COLO829 (cell line): ENCODE data around the gene NCBP1.

ENCODE experiments used
- DNase-seq: peaks from one replicate; pipeline ENCODE4 v3.0.0; 2012; ENCODE audit warnings: low spot score

The NCBP1 gene

GRCh38 chr9:97627624-97628023 is 6.0 kb upstream of the NCBP1 start:
- DNase-seq: no peak

DNA sequence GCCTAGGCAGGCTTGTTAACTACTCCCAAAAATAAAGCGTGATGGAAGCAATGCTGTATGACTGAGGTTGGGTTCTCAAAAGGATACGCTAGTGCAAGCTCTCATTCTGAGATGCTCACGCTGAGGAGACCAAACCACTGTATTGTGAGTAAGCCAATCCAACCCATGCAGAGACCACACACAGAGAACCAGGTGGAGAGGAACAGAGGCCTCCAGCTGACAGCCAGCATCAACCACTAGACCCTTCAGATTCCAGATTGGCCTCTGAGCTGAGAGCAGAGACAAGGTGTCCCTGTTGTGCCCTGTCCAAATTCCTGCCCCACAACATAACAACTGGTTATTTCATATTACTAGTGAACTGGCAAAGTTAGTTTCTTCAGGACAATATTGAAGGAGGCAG is 5.0 kb upstream of the NCBP1 start:
- DNase-seq: no peak

- DNase-seq: peak; percentile 65
These were observed 4.5 kb upstream of the NCBP1 start for GRCh38 chr9:97629156-97629555.

DNA sequence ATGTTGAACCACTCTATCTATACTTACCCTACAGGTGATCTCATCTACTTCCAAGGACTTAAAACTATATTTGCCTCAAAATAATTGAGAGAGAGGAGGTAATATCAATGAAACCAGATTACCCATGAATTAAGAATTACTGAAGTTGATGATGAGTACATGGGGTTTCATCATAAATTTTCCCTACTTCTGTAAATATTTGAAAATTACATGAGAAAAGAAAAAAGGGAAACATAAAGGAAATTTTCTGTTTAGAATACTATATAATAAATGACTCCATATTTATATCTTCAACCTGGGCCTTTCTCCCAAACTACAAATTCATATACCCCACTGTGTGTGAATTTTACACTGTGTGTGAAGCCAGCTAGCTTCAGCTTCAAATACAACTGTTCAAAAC is 3.0 kb upstream of the NCBP1 start:
- DNase-seq: no peak

DNA sequence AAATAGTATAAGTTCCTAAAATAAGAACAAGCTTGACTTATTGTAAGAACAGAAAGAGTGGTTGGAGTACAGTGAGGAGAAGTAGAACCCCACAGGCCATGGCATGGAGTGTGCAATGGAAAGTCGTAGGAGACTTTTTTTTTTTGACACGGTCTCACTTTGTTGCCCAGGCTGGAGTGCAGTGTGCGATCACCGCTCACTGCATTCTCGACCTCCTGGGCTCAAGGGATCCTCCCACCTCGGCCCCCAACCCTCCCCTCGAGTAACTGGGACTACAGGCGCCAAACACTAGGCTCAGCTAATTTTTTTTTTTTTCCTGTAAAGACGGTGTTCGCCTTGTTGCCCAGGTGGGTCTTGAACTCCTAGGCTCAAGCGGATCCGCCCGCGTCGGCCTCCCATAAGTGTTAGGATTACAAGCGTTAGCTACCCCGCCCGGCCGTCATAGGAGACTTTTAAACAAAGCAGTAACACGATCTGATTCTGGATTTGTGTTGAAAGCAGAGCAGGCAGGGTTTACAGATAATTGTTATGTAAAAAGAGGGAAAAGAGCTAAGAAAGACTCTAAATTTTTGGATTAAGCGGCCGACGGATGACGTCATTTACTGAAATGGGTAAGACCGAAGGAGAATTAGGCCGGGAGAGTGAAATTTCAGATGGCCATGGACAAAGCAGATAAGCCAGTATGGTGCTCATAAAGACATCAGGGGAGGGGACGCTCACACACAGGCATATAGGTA is 1.2 kb upstream of the NCBP1 start:
- DNase-seq: peak; percentile 64

- DNase-seq: no peak
These were observed 354 bp downstream of the NCBP1 start for GRCh38 chr9:97633859-97634490.

- DNase-seq: no peak
These were observed 1.4 kb downstream of the NCBP1 start for GRCh38 chr9:97635026-97635425.

DNA sequence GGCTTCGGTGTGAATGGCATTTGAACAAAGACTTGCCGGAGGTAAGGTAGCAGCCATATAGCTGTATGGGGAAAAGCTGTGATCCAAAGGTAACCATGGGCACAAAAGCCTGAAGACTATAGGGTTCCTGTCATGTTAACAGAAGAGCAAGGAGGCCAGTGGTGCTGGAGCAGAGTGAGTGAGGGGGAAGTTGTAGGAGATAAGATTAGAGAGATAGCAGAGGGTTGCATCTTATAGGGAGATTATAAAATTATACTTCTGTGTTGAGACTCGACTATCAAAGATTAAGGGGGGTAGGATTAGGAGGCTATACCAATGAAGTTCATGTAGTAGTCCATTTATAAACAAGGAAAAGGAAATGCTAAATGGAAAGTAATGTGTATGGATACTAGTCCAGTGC is 3.3 kb downstream of the NCBP1 start:
- DNase-seq: no peak

DNA sequence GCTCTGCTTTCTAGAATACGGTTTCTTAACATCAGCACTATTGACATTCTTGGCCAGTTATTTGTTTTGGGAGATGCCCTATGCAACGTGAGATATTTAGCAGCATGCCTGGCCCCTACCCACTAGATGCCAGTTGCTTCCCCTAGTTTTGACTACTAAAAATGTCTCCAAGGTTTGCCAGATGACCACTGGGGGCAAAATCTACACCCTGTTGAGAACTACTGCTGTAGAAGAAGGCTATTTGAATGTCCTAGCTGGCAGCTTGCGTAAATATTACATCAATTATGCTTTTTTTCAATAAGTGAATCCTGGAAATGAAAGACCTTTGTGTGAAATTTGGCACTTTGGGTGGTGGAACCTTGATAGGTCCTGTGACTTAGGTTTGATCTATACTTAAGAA is 5.0 kb downstream of the NCBP1 start:
- no peak for DNase-seq

- DNase-seq: no peak
These were observed 6.7 kb downstream of the NCBP1 start for GRCh38 chr9:97640325-97640724.

GRCh38 chr9:97645720-97646119 is 12.1 kb downstream of the NCBP1 start:
- DNase-seq: no peak

DNA sequence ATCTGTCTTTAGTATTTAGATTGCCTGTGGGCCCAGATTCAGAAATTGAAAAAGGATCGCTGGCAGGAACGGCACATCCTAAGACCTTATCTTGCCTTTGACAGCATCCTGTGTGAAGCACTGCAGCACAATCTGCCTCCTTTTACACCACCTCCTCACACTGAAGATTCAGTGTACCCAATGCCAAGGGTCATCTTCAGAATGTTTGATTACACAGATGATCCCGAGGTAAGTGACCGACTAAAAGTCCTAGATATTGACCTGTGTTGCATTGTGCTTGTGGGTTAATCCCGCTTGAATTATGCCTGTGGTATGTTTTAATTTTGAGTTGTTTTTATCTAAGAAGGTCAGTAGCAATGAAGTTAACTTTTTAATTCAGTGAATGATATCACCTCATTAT is 14.4 kb downstream of the NCBP1 start:
- no peak for DNase-seq

GRCh38 chr9:97651646-97652045 is 18.0 kb downstream of the NCBP1 start:
- DNase-seq: no peak

- DNase-seq: no peak
These were observed 25.1 kb downstream of the NCBP1 start for GRCh38 chr9:97658707-97659106.

- no peak for DNase-seq
These were observed 26.1 kb downstream of the NCBP1 start for GRCh38 chr9:97659771-97660170.

GRCh38 chr9:97660340-97660739 is 26.7 kb downstream of the NCBP1 start:
- DNase-seq: no peak

GRCh38 chr9:97660847-97661246 is 27.2 kb downstream of the NCBP1 start:
- no peak for DNase-seq

- no peak for DNase-seq
These were observed 32.1 kb downstream of the NCBP1 start for GRCh38 chr9:97665742-97666141.

DNA sequence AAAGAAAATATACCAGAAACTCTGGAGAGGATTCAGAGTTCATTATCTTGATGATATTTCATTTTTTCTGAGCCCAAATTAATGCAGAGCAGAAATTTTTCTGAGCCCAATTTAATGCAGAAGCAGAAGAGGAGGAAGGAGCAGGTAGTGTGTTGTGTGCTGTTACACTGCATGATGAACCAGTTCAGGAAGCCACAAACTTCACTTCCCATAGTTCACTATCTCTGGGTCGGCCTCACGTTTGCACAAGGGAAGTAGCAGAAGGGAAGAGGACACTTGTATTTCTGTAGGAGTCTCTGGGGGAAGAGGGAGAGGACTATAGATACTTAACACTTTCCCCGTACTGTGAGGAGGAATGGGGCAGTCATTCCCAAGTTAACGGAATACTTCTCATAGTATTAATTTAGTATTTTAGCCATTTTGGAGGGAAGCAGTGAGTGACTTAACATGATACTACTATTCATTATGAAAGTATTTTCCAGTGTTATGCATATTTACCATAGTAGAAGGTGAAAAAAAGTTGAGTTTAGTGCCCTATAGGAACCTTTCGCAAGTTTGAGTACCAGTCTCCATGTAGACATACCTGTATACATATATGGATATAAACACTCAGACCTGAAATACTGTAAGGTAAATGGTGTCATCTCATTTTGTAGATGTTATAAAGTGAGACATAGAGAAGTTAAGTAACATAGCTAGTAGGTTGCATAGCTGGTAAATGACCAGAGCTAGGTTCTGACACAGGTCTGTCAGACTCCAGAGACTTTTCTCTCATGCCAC is 33.5 kb downstream of the NCBP1 start:
- DNase-seq: no peak

DNA sequence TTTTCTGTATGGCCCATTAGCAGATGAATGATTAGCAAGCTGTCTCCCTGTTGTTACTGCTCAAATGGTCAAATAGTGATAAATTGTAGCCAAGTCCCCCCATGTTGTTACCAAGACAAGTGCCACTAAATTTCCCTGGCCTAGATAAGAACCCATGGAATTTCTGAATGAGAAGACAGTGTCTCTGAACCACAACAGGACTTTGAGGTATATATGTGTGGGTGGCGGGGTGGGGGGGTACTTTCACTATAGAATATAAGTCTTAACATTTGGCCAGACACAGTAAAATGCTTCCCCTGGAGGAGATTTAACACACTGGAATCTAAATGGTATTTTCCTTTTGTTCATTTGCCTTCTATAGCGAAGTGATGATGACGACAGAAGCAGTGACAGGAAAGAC is 34.9 kb downstream of the NCBP1 start:
- no peak for DNase-seq

GRCh38 chr9:97670586-97670985 is 37.0 kb downstream of the NCBP1 start:
- DNase-seq: no peak

DNA sequence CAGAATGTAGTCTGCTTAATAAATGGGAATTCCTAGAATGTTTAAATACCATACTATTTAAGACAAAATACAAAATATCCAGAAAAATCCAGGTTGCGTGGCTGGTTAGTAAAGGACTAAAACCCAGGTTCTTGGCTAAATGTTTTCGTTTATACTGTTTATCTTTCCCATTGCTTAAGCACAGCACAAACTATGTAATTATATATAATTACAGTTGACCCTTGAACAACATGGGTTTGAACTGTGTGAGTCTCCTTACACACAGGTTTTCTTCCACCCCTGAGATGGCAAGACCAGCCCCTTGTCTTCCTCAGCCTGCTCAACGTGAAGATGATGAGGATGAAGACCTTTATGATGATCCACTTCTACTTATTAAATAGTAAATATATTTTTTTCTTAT is 38.8 kb downstream of the NCBP1 start:
- no peak for DNase-seq

DNA sequence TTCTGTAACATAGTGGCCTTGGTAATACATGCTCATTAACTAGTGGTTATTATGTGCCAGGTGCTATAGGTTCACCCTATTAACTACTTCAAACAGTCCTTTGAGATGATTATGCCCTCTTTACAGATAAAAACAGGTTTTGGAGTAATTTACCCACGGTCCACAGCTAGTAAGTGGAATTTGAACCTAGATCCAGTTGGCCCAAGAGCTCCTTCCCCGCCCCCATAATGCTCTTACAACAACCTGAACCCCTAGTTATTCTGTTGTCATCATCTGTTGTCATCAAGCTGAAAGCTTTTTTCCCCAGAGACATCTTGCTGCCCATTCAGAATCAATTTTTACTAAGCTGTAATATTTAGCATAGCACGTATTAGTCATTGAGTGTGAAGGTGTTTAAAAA is 40.3 kb downstream of the NCBP1 start:
- no peak for DNase-seq
